HL-60 (cell line): ENCODE data around the gene VWA8.

ENCODE experiments used
- GABPA ChIP-seq: IDR thresholded peaks from 2 replicates; pipeline ENCODE4 v1.6.1; 2012; ENCODE audit warnings: low read depth
- POLR2AphosphoS5 ChIP-seq: IDR thresholded peaks from 2 replicates; pipeline ENCODE4 v1.6.1; 2012; ENCODE audit warnings: low read depth
- TF ChIP-seq, protein P1 (sequence below): IDR thresholded peaks from one replicate; pipeline ENCODE4 v1.5.1; 2011; ENCODE audit warnings: low read length, control low read depth, inconsistent platforms; ENCODE audit not compliant: insufficient read depth
- TF ChIP-seq, protein P2 (sequence below): IDR thresholded peaks from 2 replicates; pipeline ENCODE4 v1.6.1; 2012; ENCODE audit warnings: low read depth; ENCODE audit not compliant: insufficient replicate concordance

DNA sequence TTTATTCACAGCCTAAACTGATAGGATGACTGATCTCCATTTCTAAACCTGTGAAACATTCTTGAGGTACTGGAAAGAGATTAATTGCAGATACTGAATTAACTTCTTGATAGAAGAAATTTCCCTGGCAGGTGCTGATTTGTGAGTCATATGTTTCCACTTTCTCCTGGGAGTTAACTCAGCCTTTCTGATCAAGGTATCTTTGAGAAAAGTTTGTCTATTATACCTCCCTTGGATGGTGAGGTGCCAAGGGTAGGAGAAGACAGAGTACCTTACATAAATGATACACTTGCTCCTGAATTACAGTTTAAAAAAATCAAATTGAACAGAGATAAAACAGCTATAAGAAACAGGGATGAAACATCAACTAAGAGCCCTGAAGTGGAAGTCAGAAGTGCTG is 380.6 kb downstream of the VWA8 start:
- TF ChIP-seq, protein P1, sequence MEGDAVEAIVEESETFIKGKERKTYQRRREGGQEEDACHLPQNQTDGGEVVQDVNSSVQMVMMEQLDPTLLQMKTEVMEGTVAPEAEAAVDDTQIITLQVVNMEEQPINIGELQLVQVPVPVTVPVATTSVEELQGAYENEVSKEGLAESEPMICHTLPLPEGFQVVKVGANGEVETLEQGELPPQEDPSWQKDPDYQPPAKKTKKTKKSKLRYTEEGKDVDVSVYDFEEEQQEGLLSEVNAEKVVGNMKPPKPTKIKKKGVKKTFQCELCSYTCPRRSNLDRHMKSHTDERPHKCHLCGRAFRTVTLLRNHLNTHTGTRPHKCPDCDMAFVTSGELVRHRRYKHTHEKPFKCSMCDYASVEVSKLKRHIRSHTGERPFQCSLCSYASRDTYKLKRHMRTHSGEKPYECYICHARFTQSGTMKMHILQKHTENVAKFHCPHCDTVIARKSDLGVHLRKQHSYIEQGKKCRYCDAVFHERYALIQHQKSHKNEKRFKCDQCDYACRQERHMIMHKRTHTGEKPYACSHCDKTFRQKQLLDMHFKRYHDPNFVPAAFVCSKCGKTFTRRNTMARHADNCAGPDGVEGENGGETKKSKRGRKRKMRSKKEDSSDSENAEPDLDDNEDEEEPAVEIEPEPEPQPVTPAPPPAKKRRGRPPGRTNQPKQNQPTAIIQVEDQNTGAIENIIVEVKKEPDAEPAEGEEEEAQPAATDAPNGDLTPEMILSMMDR: no peak
- TF ChIP-seq, protein P2, sequence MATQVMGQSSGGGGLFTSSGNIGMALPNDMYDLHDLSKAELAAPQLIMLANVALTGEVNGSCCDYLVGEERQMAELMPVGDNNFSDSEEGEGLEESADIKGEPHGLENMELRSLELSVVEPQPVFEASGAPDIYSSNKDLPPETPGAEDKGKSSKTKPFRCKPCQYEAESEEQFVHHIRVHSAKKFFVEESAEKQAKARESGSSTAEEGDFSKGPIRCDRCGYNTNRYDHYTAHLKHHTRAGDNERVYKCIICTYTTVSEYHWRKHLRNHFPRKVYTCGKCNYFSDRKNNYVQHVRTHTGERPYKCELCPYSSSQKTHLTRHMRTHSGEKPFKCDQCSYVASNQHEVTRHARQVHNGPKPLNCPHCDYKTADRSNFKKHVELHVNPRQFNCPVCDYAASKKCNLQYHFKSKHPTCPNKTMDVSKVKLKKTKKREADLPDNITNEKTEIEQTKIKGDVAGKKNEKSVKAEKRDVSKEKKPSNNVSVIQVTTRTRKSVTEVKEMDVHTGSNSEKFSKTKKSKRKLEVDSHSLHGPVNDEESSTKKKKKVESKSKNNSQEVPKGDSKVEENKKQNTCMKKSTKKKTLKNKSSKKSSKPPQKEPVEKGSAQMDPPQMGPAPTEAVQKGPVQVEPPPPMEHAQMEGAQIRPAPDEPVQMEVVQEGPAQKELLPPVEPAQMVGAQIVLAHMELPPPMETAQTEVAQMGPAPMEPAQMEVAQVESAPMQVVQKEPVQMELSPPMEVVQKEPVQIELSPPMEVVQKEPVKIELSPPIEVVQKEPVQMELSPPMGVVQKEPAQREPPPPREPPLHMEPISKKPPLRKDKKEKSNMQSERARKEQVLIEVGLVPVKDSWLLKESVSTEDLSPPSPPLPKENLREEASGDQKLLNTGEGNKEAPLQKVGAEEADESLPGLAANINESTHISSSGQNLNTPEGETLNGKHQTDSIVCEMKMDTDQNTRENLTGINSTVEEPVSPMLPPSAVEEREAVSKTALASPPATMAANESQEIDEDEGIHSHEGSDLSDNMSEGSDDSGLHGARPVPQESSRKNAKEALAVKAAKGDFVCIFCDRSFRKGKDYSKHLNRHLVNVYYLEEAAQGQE: no peak
- TF ChIP-seq POLR2AphosphoS5 (no peak), GABPA (no peak)
